GM18909 (cell line): ENCODE measurements around the gene FTO.

Experiments used
- ATAC-seq: cut with Tn5 transposase; IDR thresholded peaks from one replicate; pipeline ENCODE4 v1.9.1; 2021; ENCODE audit warnings: mild to moderate bottlenecking; ENCODE audit not compliant: unreplicated experiment, poor library complexity

Gene FTO

DNA sequence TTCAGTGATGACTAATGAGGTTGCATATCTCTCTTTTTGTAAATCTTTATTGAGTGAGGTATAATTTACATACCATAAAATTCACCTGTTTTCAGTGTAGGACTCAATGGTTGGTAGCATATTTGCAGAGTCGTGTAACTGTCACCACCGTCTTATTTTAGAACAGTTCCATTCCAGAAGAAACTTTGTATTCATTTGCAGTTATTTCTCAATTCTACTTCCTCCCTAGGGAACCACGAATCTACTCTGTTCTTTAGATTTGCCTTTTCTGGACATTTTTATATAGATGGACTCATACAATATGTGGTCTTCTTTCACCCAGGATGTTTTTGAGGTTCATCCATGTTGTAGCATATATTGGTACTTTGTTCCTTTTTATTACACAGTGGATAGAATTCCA is 3.7 kb downstream of the FTO start:
- no peak for ATAC-seq

DNA sequence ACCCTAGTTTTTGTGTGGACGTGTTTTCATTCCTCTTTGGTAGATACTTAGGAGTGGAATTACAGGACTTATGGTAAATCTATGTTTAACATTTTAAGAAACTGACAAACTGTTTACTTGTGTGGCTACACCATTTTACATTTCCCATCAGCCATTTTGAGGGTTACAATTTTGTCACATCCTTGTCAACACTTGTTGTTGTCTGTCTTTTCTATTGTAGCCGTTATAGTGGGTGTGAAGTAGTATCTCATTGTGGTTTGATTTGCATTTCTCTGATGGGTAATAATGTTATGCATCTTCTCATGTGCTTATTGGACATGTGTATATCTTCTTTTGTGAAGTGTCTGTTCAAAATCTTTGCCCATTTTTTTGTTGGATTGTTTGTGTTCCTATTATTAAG is 4.5 kb downstream of the FTO start:
- no peak for ATAC-seq

DNA sequence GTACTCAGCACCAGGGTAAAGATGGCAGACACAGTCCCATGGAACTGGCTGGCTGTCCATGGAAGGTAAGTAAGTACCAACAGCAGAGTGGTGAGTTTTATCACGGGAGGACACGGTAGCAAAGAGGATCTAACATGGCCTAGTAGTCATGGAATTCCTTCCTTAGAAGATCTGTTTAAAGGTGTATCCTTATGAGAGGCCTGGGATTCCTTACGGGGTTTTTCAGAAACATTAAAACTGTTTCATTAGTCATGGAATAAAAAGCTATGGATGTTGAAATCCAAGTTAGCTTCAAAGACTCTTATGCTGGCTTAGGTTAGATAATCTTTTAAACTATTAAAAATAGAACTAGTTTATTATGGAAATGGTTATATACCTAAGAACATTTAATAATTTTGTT is 7.4 kb downstream of the FTO start:
- no peak for ATAC-seq

DNA sequence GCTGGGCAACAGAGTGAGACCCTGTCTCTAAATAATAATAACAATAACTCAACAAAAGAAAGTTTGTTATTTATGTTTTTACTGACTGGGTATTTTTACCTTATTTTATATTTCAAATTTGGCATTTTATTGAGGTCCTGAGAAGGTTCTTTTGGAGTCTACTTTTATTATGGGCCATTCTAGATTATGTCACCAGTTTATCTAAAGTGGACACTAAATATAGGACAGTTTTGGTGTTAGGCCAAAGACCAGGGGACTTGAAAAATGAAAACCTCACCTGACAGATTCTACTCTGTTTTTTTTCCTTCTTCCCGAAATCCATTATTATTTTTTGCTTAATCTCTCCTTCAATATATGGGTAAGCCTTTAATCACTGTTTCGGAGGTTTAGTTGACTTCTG is 8.1 kb downstream of the FTO start:
- no peak for ATAC-seq

DNA sequence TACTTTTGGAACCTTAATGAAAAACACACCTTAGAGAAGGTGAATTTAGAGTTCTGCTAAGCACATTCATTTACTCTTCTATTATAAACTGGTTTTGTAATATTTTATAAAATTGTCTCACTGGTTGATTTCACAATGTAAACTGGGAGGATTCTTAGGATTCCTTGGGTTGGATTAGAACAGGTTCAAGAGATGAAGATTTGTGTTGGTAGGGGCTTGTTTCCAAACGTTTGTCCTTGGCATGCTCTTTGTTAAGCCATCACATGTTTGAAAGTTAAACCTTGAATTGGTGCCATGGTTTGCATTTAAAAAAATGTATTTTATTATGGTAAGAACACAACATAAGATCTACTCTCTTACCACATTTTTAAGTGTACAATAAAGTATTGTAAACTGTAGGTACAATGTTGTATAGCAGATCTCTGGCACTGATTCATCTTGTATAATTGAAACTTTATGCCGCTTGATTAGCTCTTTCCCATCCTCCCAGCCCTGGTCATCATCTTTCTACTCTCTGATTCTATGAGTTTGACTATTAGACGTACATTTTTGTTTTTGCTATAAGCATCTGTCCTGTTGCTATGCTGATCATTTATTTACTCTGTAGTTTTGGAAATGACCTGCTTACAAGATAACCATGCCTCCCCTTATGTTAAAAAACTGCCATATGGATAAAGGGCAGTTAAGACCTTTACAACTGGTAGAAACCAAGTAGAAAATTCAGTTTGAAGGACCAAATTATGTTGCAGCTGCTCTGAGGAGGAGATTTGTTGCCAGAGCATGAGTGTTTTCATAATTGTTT is 9.6 kb downstream of the FTO start:
- no peak for ATAC-seq

GRCh38 chr16:53714205-53715022 is 10.5 kb downstream of the FTO start:
- ATAC-seq, result no peak

GRCh38 chr16:53715023-53715384 is 11.0 kb downstream of the FTO start:
- ATAC-seq, result no peak

DNA sequence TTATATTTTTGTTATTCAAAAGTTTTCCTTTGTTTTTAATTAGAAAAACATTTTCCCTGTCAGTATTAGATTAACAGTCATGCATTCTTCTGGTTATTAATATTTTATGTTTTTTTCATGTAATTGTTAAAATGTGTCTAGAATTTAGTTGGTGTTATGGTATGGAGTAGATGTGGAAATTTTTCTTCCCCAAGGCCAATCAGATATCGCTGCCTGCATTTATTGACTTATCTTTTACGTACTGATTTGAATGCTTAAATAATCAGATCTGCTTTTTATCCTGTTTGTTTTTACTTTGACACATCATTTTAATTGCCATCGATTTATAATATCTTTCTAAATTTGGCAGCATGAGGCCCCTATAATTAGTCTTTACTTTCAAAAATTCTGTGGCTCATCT is 13.6 kb downstream of the FTO start:
- no peak for ATAC-seq

DNA sequence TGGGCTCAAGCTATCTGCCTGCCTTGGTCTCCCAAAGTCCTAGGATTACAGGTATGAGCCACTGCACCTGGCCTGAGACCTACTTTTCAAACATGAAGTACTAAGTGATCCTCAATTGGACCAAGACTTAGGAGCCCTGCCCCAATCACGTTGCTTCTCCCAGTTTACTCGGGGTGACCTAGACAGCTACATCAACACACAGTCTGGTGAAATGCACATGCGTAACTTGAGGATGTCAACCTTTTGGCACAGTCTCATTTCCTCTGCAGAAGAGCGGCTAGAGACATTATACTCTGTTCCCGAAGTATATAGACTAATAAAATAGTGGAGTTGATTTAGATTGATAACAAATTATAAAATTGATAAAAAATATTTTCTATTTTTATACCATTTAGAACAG is 17.1 kb downstream of the FTO start:
- no peak for ATAC-seq

DNA sequence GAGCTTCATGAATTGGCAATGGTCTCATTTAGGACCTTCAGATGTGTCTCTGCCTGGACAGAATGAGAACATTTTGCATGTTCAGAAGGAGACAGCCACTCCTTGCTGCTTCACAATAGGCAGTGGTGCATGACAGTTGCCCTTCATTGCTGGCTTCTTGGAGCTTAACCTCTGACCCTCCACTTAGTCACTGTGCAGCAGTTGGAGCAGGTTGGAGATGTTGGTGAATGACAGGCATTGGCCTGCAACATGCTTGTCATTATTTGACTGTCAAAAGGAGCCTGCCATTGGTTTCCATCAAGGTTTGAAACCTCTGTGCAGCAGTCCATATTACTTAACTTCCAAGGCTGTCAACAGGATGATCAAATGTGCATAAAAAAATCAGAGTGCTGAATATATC is 22.7 kb downstream of the FTO start:
- ATAC-seq, result no peak

DNA sequence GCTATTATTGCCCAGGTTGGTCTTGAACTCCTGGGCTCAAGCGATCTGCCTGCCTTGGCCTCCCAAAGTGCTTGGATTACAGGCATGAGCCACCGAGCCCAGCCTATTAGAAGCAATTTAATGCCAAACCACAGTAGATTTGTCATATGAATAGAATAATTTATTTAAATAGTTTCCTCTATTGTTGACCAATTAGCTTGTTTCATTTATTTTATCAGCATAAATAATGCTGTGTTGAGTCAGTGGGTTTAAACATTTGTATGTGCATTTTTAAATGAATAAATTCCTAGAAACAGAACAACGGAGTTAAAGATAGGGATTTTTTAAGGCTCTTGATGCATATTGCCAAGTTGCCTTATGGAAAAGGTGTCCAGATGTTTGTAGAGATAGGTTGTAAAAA is 26.7 kb downstream of the FTO start:
- ATAC-seq, result no peak

DNA sequence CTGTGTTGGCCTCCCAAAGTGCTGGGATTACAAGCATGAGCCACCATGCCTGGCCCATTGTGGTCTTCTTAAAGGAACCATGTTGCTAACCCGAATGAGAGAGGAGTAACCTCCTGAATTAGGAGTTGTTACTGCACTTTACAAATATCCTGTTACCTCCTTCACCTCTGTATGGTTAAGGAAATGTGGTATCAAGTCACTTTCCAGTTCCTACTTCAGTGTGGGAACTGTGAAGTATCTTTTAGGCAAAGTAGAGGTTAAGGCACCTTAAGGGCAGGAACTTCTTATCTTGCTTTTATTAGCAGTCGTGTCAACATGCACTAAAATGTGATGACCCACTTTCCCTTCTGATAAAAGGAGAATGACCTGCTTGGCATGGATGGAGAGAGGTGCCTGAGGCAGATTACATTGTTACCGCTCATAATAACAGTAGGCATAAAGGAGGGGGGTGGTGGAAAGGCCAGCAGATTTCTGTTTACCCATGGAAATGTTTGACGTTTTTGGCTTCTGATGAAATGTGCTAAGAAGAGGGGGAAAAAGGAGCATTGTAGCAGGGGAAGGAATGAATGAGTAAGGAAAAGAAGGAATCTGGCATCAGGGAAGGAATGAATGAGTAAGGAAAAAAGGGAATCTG is 28.5 kb downstream of the FTO start:
- ATAC-seq, result no peak

DNA sequence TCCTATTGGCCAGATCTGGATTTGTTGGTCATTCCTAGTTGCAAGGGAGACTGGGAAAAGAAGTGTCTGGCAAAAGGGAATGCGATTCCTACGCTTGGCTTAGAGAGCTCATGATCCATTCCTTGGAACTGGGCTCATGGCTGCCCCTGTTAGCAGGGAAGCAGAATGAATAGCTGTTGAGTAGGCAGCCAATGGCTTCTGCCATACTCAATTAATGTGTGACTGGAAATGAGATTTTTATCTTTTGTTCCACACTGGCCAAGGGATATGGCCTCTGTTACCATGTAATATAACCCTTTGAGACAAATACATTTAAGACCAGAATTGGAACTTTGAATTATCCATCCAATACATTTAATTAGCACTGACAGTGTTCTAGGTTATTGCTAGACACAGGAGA is 31.0 kb downstream of the FTO start:
- no peak for ATAC-seq

DNA sequence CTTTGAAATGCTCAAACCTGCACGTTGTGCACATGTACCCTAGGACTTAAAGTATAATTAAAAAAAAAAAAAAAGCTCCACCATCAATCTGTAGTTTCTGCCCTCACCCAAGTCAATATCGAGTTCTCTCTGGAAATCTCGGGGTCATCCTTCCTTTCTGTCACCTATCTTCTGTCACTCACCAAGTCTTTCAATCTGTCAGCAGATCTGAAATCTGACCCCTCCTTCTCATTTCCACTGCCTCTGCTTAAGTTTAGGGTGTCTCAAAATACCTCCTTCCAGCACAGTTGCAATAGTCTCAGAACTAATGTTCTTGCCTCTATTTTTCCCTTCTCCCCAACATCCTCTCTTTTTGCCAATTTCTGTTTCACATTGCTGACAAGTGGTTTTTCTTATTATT is 32.3 kb downstream of the FTO start:
- no peak for ATAC-seq

GRCh38 chr16:53737552-53737951 is 33.6 kb downstream of the FTO start:
- ATAC-seq, result no peak

- ATAC-seq, result no peak
These were observed 36.5 kb downstream of the FTO start for GRCh38 chr16:53740476-53740875.

DNA sequence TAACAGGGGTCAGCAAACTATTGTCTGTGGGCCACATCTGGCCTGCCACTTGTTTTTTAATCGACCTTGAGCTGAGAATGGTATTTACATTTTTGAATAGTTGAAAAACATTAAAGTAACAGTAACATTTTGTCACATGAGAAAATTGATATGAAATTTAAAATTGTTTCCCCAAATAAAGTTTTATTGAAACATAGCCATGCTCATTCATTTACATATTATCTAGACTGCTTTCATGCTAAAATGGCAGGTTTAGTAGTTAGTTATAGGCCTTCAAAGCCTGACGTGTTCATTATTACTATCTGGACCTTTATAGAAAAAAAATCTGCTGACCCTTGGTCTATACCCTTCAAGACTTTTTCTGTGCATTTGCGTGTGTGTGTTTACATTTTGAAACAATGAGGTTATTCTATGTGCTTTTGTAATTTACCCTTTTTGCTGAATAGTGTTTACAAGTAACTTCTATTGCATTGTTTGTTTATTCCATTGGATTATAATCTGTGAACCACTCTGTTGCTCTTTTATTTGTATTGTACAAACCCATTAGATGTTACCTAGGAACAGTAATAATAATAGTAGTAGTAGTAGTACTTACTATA is 37.1 kb downstream of the FTO start:
- ATAC-seq, result no peak

GRCh38 chr16:53741546-53741945 is 37.6 kb downstream of the FTO start:
- ATAC-seq, result no peak

GRCh38 chr16:53743149-53743566 is 39.2 kb downstream of the FTO start:
- no peak for ATAC-seq

GRCh38 chr16:53744449-53744848 is 40.5 kb downstream of the FTO start:
- ATAC-seq, result no peak

- no peak for ATAC-seq
These were observed 41.1 kb downstream of the FTO start for GRCh38 chr16:53745086-53745485.
